GM04503 (cell line): ENCODE results near the gene EPRS1.
"Not testable (repeated sequence)": the region's sequence is repeated elsewhere in the genome, so short reads cannot be mapped to it uniquely, and the experiment has no call there.

ENCODE experiments used
- DNase-seq: peaks from one replicate; pipeline ENCODE4 v3.0.0-alpha.2; 2012; ENCODE audit warnings: low read depth

Gene EPRS1

DNA sequence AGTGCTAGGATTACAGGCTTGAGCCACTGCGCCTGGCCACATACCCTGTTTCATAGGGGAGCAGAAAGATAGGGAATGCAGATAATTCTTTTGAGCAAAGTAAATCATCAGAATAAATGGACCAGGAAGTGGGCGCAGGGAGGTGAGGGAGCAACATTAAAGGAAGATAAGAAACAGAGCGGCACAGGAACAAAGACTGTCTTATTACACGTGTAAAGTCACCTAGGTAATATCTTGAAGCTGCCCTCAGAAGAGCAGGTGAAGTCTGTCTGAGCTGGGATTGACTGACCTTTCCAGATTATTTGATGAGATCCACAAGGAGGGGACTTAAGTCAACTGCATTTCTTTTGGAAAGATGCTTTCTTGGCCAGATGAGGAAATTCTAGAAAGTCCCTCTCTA, 7.7 kb downstream of the EPRS1 start:
- no peak for DNase-seq

- not testable (repeated sequence) for DNase-seq
These were observed 8.5 kb downstream of the EPRS1 start for GRCh38 chr1:220037810-220038209.

GRCh38 chr1:220032911-220033310, 13.4 kb downstream of the EPRS1 start:
- DNase-seq: no peak

- no peak for DNase-seq
These were observed 15.0 kb downstream of the EPRS1 start for GRCh38 chr1:220031287-220031686.

DNA sequence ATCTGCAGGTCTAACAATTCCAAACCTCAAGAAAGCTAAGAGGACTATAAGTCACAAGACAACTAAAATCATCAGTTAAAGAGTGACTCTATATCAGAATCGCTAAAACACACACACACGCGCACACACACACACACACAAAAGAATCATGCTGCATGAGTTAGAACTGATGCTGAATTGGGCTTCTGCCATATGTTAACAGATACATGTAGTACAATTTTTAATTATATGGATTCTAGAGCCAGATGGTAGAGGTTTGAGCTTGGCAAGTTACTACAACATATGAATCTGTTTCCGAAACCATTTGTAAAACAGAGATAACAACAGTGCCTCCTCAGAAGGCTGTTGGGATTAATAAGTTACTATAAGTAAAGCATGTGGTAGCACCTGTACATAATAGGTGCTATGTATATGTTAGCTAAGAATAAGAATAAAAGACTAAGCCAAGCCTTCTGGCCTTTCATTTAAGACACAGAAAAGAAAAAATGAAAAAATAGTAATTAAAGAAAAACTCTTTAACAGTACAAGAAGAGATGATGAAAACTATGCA, 17.9 kb downstream of the EPRS1 start:
- no peak for DNase-seq

DNA sequence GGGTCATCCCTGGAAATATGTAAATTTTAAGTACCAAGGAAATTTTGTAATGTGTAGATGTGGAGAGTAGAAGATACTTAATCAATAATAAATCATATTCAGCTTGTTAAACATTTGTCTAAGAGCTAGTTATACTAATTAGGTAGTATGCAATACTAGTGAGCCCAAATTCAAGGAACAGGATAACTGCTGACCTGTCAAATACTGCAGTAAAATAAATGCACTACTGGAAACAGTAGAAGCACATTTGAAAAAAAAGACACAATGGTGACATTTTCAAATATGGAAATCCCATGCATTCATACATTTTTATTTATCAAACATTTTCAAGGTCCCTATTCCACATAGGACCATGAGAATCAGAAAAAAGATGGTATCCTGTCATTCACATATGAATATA, 27.2 kb downstream of the EPRS1 start:
- no peak for DNase-seq

- DNase-seq: peak; percentile 8
These were observed 32.8 kb downstream of the EPRS1 start for GRCh38 chr1:220013497-220013896.

DNA sequence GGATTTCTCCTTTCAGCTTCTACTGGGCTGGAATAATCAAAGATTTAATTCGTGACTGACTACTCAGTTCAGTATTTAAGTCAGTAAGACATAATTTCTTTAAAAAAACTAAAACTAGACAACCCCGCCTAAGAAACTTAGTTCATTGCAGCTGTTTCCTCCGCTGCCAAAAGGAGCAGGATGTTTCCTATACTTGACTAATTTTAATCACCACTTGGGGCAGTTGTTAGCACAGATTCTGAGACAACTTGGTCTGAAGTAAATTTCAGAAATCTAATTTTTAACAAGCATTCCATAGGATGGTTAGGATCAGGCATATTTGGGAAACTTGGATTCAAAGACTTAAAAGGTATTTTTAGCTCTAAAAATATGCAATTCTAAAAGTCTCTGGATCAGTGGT, 34.0 kb downstream of the EPRS1 start:
- DNase-seq: no peak

- DNase-seq: no peak
These were observed 34.7 kb downstream of the EPRS1 start for GRCh38 chr1:220011620-220012019.

DNA sequence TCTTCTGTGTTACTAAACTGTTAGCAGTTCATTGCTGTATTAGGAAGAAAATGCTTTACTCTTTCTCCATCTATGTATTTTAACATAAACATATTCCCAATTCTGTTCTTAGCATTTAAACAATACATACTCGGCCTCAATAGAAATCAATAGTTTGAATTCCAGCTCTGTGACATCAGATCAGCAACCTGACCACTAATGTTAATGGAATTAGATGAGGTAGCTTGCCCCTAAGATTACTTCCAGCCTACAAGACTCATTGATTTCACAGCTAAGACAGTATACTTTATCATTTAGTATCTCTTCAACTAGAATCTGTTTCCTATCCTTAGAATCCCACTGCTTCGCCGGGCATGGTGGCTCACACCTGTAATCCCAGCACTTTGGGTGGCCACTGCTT, 38.9 kb downstream of the EPRS1 start:
- DNase-seq: no peak

DNA sequence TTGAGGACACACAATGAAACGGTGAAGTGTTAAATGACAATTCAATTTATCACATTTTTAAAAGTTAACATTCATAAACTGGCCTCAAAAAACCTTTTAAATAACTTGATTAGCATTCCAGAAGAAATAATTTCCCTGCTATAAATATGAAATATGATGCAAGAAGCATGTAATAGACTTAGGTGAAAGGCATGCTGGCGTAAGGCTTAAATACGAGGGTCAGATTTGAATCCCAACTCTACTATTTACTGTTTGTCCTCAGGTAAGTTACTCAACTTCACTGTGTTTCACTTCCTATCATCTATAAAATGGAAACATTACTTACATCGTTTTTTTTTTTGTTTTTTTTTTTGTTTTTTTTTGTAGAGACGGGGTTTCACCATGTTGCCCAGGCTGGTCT, 40.8 kb downstream of the EPRS1 start:
- DNase-seq: no peak

DNA sequence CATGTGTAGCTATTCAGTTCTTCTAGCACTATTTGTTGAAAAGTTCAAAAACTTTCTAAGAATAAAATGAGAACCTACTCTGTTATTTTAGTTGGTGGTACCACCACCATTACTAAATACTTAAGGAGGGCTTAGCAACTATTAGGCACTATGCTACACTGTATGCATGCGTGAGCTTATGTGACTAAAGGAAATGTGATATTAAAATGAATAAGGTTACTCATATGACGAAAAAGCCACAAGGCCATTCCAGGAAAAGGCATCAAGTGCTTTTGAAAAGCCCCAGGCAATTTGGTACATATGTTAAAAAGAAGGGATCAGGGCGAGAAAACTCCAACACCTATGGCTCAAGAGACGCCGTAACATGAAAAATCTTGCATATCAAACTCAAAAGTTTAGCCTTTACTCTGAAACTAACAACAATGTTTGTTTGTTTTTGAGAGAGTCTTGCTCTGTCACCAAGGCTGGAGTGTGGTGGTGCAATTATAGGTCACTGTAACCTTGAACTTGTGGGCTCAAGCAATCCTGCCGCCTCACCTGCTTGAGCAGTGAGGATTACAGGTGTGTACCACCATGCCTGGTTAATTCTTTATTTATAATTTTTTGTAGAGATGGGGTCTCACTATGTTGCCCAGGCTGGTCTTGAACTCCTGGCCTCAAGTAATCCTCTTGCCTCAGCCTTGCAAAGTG, 42.5 kb downstream of the EPRS1 start:
- no peak for DNase-seq

GRCh38 chr1:220003015-220003414, 43.3 kb downstream of the EPRS1 start:
- no peak for DNase-seq

DNA sequence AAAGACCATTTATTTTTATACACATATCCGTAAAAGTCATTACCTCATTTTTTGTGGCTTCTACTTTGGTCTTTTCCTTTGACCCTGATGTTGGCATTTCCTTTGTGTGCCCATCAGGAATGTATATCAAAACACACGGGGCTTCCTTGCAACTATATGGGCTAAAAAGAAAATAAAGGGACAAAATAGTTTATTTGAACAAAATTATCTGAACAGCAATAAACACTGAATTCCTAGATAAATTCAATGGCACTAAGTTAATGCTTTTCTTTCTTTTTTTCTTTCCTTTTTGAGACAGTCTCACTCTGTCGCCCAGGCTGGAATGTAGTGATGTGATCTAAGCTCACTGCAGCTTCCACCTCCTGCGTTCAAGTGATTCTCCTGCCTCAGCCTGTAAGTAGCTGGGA, 45.2 kb downstream of the EPRS1 start:
- no peak for DNase-seq

- no peak for DNase-seq
These were observed 46.5 kb downstream of the EPRS1 start for GRCh38 chr1:219999821-220000220.
